Smooth muscle cell (in vitro differentiated cells): ENCODE data around the gene EXOC3. TPM values are rescaled to one million over a fixed set of nuclear protein-coding genes. Genes with fewer than 3 reads are reported as not detected.

Source experiments
- DNase-seq: peaks from one replicate; lab custom pipeline; 2025; ENCODE audit not compliant: unreplicated experiment; lab: John Stamatoyannopoulos, UW
- H2AFZ ChIP-seq: fragments of 200-600 bp; sonication (generic); 2 replicates; pipeline ENCODE4 v1.6.0; 2016; ENCODE audit warnings: antibody characterized with exemption, low read depth, mild to moderate bottlenecking
- H3F3A ChIP-seq: fragments of 200-600 bp; sonication (generic); 2 replicates; pipeline ENCODE4 v1.6.0; 2017; ENCODE audit warnings: antibody characterized with exemption, low read depth
- H3K27ac ChIP-seq: fragments of 200-600 bp; sonication (generic); 2 replicates; pipeline ENCODE4 v1.5.1; 2016; ENCODE audit warnings: low read depth, mild to moderate bottlenecking
- H3K27me3 ChIP-seq: fragments of 200-600 bp; sonication (generic); 2 replicates; pipeline ENCODE4 v1.6.1; 2016; ENCODE audit warnings: low read depth, mild to moderate bottlenecking
- H3K36me3 ChIP-seq: fragments of 200-600 bp; sonication (generic); 2 replicates; pipeline ENCODE4 v1.5.1; 2016; ENCODE audit warnings: low read depth
- H3K4me1 ChIP-seq: fragments of 200-600 bp; sonication (generic); 2 replicates; pipeline ENCODE4 v1.5.1; 2016; ENCODE audit warnings: low read depth
- H3K4me2 ChIP-seq: fragments of 200-600 bp; sonication (generic); 2 replicates; pipeline ENCODE4 v1.6.0; 2016; ENCODE audit warnings: mild to moderate bottlenecking
- H3K4me3 ChIP-seq: fragments of 200-600 bp; sonication (generic); 2 replicates; pipeline ENCODE4 v1.5.1; 2016; ENCODE audit warnings: mild to moderate bottlenecking
- H3K79me2 ChIP-seq: fragments of 200-600 bp; sonication (generic); 2 replicates; pipeline ENCODE4 v1.6.0; 2016; ENCODE audit warnings: low read depth, mild to moderate bottlenecking
- H3K9ac ChIP-seq: fragments of 200-600 bp; sonication (generic); 2 replicates; pipeline ENCODE4 v1.6.0; 2016; ENCODE audit warnings: low read depth
- H3K9me3 ChIP-seq: fragments of 200-600 bp; sonication (generic); replicated peaks from 2 replicates; pipeline ENCODE4 v1.5.1; 2016; ENCODE audit warnings: low read depth
- H4K20me1 ChIP-seq: fragments of 200-600 bp; sonication (generic); 2 replicates; pipeline ENCODE4 v1.6.0; 2016; ENCODE audit warnings: low read depth
- CTCF ChIP-seq: fragments of 200-600 bp; sonication (generic); IDR thresholded peaks from 2 replicates; pipeline ENCODE4 v1.5.1; 2017; ENCODE audit warnings: borderline replicate concordance, mild to moderate bottlenecking, antibody characterized with exemption; ENCODE audit not compliant: insufficient read depth, poor library complexity, severe bottlenecking
- WGBS: methylation state at CpG from one replicate; pipeline ENCODE4 v1.1.7; 2016; ENCODE audit warnings: low lambda C conversion rate; 5-methylcytosine and 5-hydroxymethylcytosine counted together
- polyA plus RNA-seq: library from polyadenylated mRNA; unstranded; fragments of >200 nt; fragmentation: Nextera tagmentation; extraction: Ambion mirVana; gene quantifications from 2 replicates; pipeline ENCODE4 v1.2.1, GENCODE V29; 2016
- total RNA-seq: library from RNA; depleted of rRNA; stranded (reverse); fragments of >200 nt; gene quantifications from 2 replicates; pipeline ENCODE4 v1.2.3, GENCODE V29; 2014

Gene EXOC3
- total and polyA plus RNA-seq, 2 experiments from 2014 or later = 23.6 to 30.5 TPM

- H4K20me1 ChIP-seq = no peaks in the 10 kb centered on the region
- no peak for DNase-seq
- H2AFZ ChIP-seq = no peak overlapping the region
- H3K4me1 ChIP-seq = peaks cover 26% of the 10 kb centered on the region
- no peak overlapping the region for H3K4me3 ChIP-seq
- H3K9me3 ChIP-seq = no peaks in the 10 kb centered on the region
- H3K27me3 ChIP-seq = no peaks in the 10 kb centered on the region
- no peaks in the 10 kb centered on the region for H3K36me3 ChIP-seq
- WGBS = 68% methylated on average over 18 of the region's 18 CpGs
- TF ChIP-seq CTCF = no peak
- H3F3A ChIP-seq = peaks cover 12% of the 10 kb centered on the region
- H3K79me2 ChIP-seq = no peaks in the 10 kb centered on the region
- peak overlapping the region; percentile 48 for H3K9ac ChIP-seq
- H3K27ac ChIP-seq = peak overlapping the region; percentile 89
- H3K4me2 ChIP-seq = peak overlapping the region; percentile 65
Observed at GRCh38 chr5:418162-419121, 24.5 kb upstream of the EXOC3 start.

DNA sequence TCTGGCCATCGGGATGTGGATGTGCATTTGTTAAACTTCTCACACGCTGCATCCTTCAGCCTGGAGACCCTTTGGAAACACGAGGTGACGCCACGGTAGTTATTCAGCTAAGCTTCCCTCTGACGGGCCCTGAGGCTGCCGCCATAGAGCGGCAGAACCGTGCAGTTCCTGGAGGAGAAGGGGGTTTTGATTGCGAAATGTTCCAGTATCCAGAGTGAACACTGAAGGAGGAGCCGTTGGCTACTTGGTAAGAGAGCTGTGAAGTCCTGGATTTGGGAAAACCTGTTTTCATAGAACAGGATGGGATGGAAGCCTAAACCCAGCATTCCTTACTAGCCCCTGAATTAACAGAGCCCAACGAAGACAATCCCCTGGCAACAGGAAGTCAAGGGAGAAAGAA, 23.0 kb upstream of the EXOC3 start:
- Histone ChIP-seq H3K4me2 (no peak overlapping the region), H3K79me2 (no peaks in the 10 kb centered on the region), H3K9ac (no peak overlapping the region), H2AFZ (no peak overlapping the region), H3F3A (peaks cover 7% of the 10 kb centered on the region), H3K27me3 (no peaks in the 10 kb centered on the region), H3K4me3 (no peak overlapping the region), H3K27ac (peak overlapping the region; percentile 89), H3K36me3 (no peaks in the 10 kb centered on the region), H3K4me1 (peaks cover 19% of the 10 kb centered on the region), H3K9me3 (no peaks in the 10 kb centered on the region), H4K20me1 (no peaks in the 10 kb centered on the region)
- no peak for TF ChIP-seq CTCF
- DNase-seq = no peak
- WGBS = 71% methylated on average over 12 of the region's 12 CpGs

GRCh38 chr5:420632-421286, 22.2 kb upstream of the EXOC3 start:
- no peak for DNase-seq
- no peak for TF ChIP-seq CTCF
- no peaks in the 10 kb centered on the region for H3K36me3 ChIP-seq
- no peaks in the 10 kb centered on the region for H3K27me3 ChIP-seq
- no peaks in the 10 kb centered on the region for H3K79me2 ChIP-seq
- H4K20me1 ChIP-seq = no peaks in the 10 kb centered on the region
- peaks cover 5% of the 10 kb centered on the region for H3F3A ChIP-seq
- 98% methylated on average over 39 of the region's 52 CpGs for WGBS
- H3K4me3 ChIP-seq = no peak overlapping the region
- H3K27ac ChIP-seq = no peak overlapping the region
- no peaks in the 10 kb centered on the region for H3K9me3 ChIP-seq
- H3K4me1 ChIP-seq = peaks cover 16% of the 10 kb centered on the region
- H3K9ac ChIP-seq = no peak overlapping the region
- no peak overlapping the region for H3K4me2 ChIP-seq
- no peak overlapping the region for H2AFZ ChIP-seq
